ENCODE results near the gene PBX4.

DNA sequence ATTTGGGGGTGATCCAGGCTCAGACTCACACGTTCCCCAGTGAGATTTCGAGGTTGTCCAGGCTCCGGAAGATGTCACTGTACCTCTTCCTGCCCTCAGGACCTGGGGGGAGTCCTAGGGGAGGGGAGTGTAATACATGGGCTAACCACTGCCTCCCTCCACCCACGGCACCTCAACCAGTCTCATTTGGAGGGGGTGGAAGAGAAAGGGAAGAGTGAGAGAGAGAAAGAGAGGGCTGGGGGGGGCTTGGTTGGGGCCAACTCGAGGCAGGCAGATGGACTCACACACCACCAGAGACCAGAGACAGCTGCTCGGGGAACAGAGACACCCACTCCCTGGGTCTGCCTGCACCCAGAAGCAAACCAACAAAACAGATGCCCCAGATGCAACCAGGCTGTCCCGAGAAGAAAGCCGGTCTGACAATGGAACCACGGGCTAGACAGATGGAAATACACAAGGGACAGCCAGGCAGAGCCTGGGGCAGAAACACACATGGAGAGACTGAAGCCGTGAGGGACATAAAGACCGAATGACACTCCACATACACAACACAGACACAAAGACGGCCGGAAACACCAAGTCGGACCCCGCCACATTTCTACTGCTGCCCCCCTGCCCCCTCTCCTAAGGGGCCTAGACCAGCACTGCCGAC, 24.1 kb upstream of the PBX4 start:
- TF ChIP-seq, protein P1, sequence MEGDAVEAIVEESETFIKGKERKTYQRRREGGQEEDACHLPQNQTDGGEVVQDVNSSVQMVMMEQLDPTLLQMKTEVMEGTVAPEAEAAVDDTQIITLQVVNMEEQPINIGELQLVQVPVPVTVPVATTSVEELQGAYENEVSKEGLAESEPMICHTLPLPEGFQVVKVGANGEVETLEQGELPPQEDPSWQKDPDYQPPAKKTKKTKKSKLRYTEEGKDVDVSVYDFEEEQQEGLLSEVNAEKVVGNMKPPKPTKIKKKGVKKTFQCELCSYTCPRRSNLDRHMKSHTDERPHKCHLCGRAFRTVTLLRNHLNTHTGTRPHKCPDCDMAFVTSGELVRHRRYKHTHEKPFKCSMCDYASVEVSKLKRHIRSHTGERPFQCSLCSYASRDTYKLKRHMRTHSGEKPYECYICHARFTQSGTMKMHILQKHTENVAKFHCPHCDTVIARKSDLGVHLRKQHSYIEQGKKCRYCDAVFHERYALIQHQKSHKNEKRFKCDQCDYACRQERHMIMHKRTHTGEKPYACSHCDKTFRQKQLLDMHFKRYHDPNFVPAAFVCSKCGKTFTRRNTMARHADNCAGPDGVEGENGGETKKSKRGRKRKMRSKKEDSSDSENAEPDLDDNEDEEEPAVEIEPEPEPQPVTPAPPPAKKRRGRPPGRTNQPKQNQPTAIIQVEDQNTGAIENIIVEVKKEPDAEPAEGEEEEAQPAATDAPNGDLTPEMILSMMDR (IDR thresholded peaks at IDR 0.05 in 2 of 3, conservative IDR thresholded peaks at IDR 0.05 in 1 of 3; ENCODE audit: control insufficient read depth in 2 of 3, extremely low read depth in 1 of 3, insufficient read depth in 1 of 3, low read depth in 3 of 3, low read length in 3 of 3), result peak in 2 of 3 experiments; percentile 4 to 18; a peak in 2 of 6 replicates
- TF ChIP-seq EZH2 (IDR thresholded peaks at IDR 0.05; ENCODE audit: borderline replicate concordance, control insufficient read depth, low read depth, low read length) (no peak), SP1 (IDR thresholded peaks at IDR 0.05; ENCODE audit: low read depth, low read length) (no peak), CEBPB (IDR thresholded peaks at IDR 0.05; ENCODE audit: borderline replicate concordance in 1 of 2, low read depth in 2 of 2, low read length in 2 of 2) (no peak), GABPA (IDR thresholded peaks at IDR 0.05; ENCODE audit: low read depth) (peak; percentile 63; the same call in 1 of the 2 replicates), FOS (IDR thresholded peaks at IDR 0.05; ENCODE audit: borderline replicate concordance, extremely low read depth, insufficient read length) (no peak), CBFB (IDR thresholded peaks at IDR 0.05; ENCODE audit: low read depth) (no peak), RELA (IDR thresholded peaks at IDR 0.05; ENCODE audit: borderline replicate concordance, partially characterized antibody) (no peak), CHD1 (IDR thresholded peaks at IDR 0.05; ENCODE audit: low read depth, low read length) (no peak), ZNF384 (IDR thresholded peaks at IDR 0.05; ENCODE audit: borderline replicate concordance, low read depth, low read length) (no peak)
- TF ChIP-seq, protein P2, sequence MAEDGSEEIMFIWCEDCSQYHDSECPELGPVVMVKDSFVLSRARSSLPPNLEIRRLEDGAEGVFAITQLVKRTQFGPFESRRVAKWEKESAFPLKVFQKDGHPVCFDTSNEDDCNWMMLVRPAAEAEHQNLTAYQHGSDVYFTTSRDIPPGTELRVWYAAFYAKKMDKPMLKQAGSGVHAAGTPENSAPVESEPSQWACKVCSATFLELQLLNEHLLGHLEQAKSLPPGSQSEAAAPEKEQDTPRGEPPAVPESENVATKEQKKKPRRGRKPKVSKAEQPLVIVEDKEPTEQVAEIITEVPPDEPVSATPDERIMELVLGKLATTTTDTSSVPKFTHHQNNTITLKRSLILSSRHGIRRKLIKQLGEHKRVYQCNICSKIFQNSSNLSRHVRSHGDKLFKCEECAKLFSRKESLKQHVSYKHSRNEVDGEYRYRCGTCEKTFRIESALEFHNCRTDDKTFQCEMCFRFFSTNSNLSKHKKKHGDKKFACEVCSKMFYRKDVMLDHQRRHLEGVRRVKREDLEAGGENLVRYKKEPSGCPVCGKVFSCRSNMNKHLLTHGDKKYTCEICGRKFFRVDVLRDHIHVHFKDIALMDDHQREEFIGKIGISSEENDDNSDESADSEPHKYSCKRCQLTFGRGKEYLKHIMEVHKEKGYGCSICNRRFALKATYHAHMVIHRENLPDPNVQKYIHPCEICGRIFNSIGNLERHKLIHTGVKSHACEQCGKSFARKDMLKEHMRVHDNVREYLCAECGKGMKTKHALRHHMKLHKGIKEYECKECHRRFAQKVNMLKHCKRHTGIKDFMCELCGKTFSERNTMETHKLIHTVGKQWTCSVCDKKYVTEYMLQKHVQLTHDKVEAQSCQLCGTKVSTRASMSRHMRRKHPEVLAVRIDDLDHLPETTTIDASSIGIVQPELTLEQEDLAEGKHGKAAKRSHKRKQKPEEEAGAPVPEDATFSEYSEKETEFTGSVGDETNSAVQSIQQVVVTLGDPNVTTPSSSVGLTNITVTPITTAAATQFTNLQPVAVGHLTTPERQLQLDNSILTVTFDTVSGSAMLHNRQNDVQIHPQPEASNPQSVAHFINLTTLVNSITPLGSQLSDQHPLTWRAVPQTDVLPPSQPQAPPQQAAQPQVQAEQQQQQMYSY (CRISPR knock-in tag; IDR thresholded peaks at IDR 0.05), result no peak
- TF ChIP-seq, protein P3, sequence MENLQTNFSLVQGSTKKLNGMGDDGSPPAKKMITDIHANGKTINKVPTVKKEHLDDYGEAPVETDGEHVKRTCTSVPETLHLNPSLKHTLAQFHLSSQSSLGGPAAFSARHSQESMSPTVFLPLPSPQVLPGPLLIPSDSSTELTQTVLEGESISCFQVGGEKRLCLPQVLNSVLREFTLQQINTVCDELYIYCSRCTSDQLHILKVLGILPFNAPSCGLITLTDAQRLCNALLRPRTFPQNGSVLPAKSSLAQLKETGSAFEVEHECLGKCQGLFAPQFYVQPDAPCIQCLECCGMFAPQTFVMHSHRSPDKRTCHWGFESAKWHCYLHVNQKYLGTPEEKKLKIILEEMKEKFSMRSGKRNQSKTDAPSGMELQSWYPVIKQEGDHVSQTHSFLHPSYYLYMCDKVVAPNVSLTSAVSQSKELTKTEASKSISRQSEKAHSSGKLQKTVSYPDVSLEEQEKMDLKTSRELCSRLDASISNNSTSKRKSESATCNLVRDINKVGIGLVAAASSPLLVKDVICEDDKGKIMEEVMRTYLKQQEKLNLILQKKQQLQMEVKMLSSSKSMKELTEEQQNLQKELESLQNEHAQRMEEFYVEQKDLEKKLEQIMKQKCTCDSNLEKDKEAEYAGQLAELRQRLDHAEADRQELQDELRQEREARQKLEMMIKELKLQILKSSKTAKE (IDR thresholded peaks at IDR 0.05; ENCODE audit: low read depth, poor library complexity, severe bottlenecking), result no peak
